C4-2B (cell line): ENCODE results near the gene FAM3A.

Source experiments
- CTCF ChIP-seq: fragments of 450-650 bp; conservative IDR thresholded peaks from 2 replicates; pipeline ENCODE4 v1.5.1; 2017; ENCODE audit warnings: mild to moderate bottlenecking
- ZFX ChIP-seq: fragments of 450-650 bp; IDR thresholded peaks from 2 replicates; pipeline ENCODE4 v1.6.1; 2017

- TF ChIP-seq CTCF (no peak), ZFX (no peak)
Measured at GRCh38 chrX:154540897-154541535, 25.0 kb upstream of the FAM3A start.
